ENCODE measurements around the gene OVOL2. TPM values are rescaled to one million over a fixed set of nuclear protein-coding genes. Genes with fewer than 3 reads are reported as not detected.

OVOL2 gene
- total and polyA plus RNA-seq, 2 of the 8 experiments (the other 6 are each of a cell fraction or from before 2014, with no cell fraction given) = 11.0 to 11.4 TPM

DNA sequence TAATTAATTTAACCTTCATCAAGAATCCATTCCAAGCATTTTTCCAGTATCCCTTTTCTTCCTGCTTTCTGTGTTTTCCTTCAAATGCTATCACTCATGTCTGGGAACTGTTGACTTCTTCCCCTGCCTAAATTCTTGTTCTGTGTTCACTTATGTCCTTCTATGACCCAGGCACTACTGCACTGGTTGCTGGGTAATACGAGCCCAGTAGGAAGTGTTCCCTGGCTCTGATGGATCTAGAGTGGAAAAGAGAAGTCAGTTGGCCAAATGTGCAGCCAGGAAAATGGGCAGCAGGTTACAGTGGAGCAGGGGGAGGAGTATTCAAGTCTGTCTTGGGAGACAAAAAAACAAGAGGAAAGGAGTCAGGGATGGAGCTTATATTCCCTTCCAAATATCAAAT, 7.1 kb downstream of the OVOL2 start:
- H2BK20ac ChIP-seq (ENCODE audit: low read length) = no peak overlapping the region
- 88% methylated on average over 1 of the region's 1 CpG; no CpG with 5 or more reads in 1 of the 2 experiments for WGBS, 2 experiments (ENCODE audit: extremely low coverage in 1 of 2, insufficient coverage in 1 of 2, insufficient read length in 1 of 2, insufficient replicate concordance in 2 of 2, low coverage in 1 of 2, low lambda C conversion rate in 2 of 2, missing lambda C conversion rate in 1 of 2)
- H3K14ac ChIP-seq (ENCODE audit: insufficient read length) = no peak overlapping the region
- no peak for FAIRE-seq
- H3K4me1 ChIP-seq (replicated peaks in 1 of 4; ENCODE audit: control insufficient read depth in 3 of 4, insufficient read depth in 4 of 4, low read length in 3 of 4) = peaks cover 0 to 9% (median 3%) of the 10 kb centered on the region in 4 experiments; a peak in 3 of 7 replicates
- H2BK15ac ChIP-seq (ENCODE audit: low read length) = no peak overlapping the region
- H2BK120ac ChIP-seq (replicated peaks; ENCODE audit: low read depth, low read length) = no peak overlapping the region
- H3K18ac ChIP-seq (ENCODE audit: extremely low read depth, low read length) = no peak overlapping the region
- DNase-seq (ENCODE audit: low read depth in 1 of 2, low spot score in 2 of 2) = no peak
- H4K91ac ChIP-seq (replicated peaks; ENCODE audit: insufficient read length, low read length) = no peak overlapping the region
- H4K20me1 ChIP-seq (replicated peaks in 1 of 2; ENCODE audit: control insufficient read depth in 1 of 2, insufficient read depth in 2 of 2, low read length in 2 of 2) = peaks cover 2 to 4% of the 10 kb centered on the region in 2 experiments
- CTCF ChIA-PET (ENCODE audit: partially characterized antibody) = no interaction called here
- no peaks in the 10 kb centered on the region for H3K9me3 ChIP-seq (ENCODE audit: insufficient read depth in 2 of 2, low read depth in 1 of 2, low read length in 1 of 2)
- no peak overlapping the region for H3K9ac ChIP-seq (replicated peaks in 1 of 4; ENCODE audit: extremely low read depth in 1 of 4, low read depth in 3 of 4, low read length in 3 of 4)
- H3K23me2 ChIP-seq (ENCODE audit: low read depth, low read length) = no peaks in the 10 kb centered on the region
- no peak overlapping the region for H3K4ac ChIP-seq (replicated peaks; ENCODE audit: insufficient read length, low read depth, low read length)
- H3K23ac ChIP-seq (ENCODE audit: insufficient read length) = no peak overlapping the region
- POLR2A ChIA-PET (ENCODE audit: partially characterized antibody) = no interaction called here
- H2BK12ac ChIP-seq (ENCODE audit: low read depth, low read length) = no peak overlapping the region
- TF ChIP-seq HDAC2 (IDR thresholded peaks at IDR 0.05; ENCODE audit: borderline replicate concordance in 1 of 2, low read depth in 2 of 2, low read length in 2 of 2) (no peak), CHD1 (IDR thresholded peaks at IDR 0.05; ENCODE audit: low read depth, low read length) (no peak), KDM1A (IDR thresholded peaks at IDR 0.05; ENCODE audit: borderline replicate concordance, low read length) (no peak), JUND (IDR thresholded peaks at IDR 0.05; ENCODE audit: low read length) (no peak), SP4 (IDR thresholded peaks at IDR 0.05; ENCODE audit: low read length) (no peak), RBBP5 (IDR thresholded peaks at IDR 0.05; ENCODE audit: borderline replicate concordance, low read depth, low read length) (no peak), PHF8 (conservative IDR thresholded peaks at IDR 0.05; ENCODE audit: low read depth, low read length) (no peak), BRCA1 (IDR thresholded peaks at IDR 0.05; ENCODE audit: low read depth, low read length) (no peak), ASH2L (IDR thresholded peaks at IDR 0.05; ENCODE audit: low read length) (no peak), SRF (IDR thresholded peaks at IDR 0.05; ENCODE audit: low read depth, low read length) (no peak), SIN3A (conservative IDR thresholded peaks at IDR 0.05 in 1 of 2, IDR thresholded peaks at IDR 0.05 in 1 of 2; ENCODE audit: low read depth in 1 of 2, low read length in 2 of 2) (no peak)
- TF ChIP-seq, protein P1, sequence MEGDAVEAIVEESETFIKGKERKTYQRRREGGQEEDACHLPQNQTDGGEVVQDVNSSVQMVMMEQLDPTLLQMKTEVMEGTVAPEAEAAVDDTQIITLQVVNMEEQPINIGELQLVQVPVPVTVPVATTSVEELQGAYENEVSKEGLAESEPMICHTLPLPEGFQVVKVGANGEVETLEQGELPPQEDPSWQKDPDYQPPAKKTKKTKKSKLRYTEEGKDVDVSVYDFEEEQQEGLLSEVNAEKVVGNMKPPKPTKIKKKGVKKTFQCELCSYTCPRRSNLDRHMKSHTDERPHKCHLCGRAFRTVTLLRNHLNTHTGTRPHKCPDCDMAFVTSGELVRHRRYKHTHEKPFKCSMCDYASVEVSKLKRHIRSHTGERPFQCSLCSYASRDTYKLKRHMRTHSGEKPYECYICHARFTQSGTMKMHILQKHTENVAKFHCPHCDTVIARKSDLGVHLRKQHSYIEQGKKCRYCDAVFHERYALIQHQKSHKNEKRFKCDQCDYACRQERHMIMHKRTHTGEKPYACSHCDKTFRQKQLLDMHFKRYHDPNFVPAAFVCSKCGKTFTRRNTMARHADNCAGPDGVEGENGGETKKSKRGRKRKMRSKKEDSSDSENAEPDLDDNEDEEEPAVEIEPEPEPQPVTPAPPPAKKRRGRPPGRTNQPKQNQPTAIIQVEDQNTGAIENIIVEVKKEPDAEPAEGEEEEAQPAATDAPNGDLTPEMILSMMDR (IDR thresholded peaks at IDR 0.05; ENCODE audit: control extremely low read depth in 1 of 3, insufficient read depth in 1 of 3, low read depth in 1 of 3, low read length in 3 of 3) = no peak
- no peak overlapping the region for H2BK5ac ChIP-seq (ENCODE audit: low read depth, low read length)
- H4K5ac ChIP-seq (ENCODE audit: insufficient read length, low read depth, low read length) = no peak overlapping the region
- H3K27me3 ChIP-seq (replicated peaks in 1 of 4; ENCODE audit: control insufficient read depth in 3 of 4, extremely low read depth in 1 of 4, insufficient read depth in 3 of 4, low read length in 3 of 4) = peaks cover 0 to 8% (median 5%) of the 10 kb centered on the region in 4 experiments; a peak in 6 of 7 replicates
- H3K27ac ChIP-seq (ENCODE audit: low read depth, low read length) = no peak overlapping the region
- H3K56ac ChIP-seq (replicated peaks; ENCODE audit: insufficient read length, low read depth, low read length) = no peak overlapping the region
- no peak overlapping the region for H2AK5ac ChIP-seq (ENCODE audit: low read depth, low read length)
- H3K79me2 ChIP-seq (ENCODE audit: control insufficient read depth in 1 of 2, insufficient read depth in 2 of 2, low read length in 2 of 2) = no peaks in the 10 kb centered on the region
- H3K79me1 ChIP-seq (ENCODE audit: low read depth, low read length) = no peaks in the 10 kb centered on the region
- no peak overlapping the region for H3K4me3 ChIP-seq (ENCODE audit: extremely low read depth in 1 of 4, insufficient read depth in 2 of 4, low read depth in 3 of 4, low read length in 4 of 4)
- H3K4me2 ChIP-seq (ENCODE audit: insufficient read depth in 1 of 2, low read depth in 2 of 2, low read length in 2 of 2) = no peak overlapping the region
- H3K36me3 ChIP-seq (ENCODE audit: control insufficient read depth in 2 of 4, insufficient read depth in 4 of 4, low read length in 3 of 4) = no peaks in the 10 kb centered on the region
- no peak overlapping the region for H4K8ac ChIP-seq (ENCODE audit: extremely low read depth, insufficient read depth, low read length)
- H2AFZ ChIP-seq (ENCODE audit: low read length) = no peak overlapping the region
